RWPE1 (cell line): ENCODE results near the gene ST14.
A peak's percentile ranks its signal among the peaks of the same experiment; 100 is the strongest.
"Not testable (repeated sequence)": the region's sequence is repeated elsewhere in the genome, so short reads cannot be mapped to it uniquely, and the experiment has no call there.

Experiments used
- CTCF ChIA-PET: fragments of 350-600 bp; sonication (Branson Sonifier 250); formaldehyde crosslinking; extraction: SDS; loops from one replicate; lab custom pipeline; 2021; lab: Yijun Ruan, JAX
- POLR2A ChIA-PET: fragments of 400-600 bp; formaldehyde crosslinking; extraction: SDS; loops from one replicate; lab custom pipeline; 2020; ENCODE audit warnings: antibody characterized with exemption; ENCODE audit not compliant: low non-redundant PET; lab: Yijun Ruan, JAX
- DNase-seq: peaks from one replicate; pipeline ENCODE4 v3.0.0; 2012; ENCODE audit warnings: low spot score
- H3K27ac ChIP-seq: fragments of 450-650 bp; 2 replicates; pipeline ENCODE4 v1.5.1; 2017
- TF ChIP-seq, protein P1 (sequence below): fragments of 450-650 bp; conservative IDR thresholded peaks from 2 replicates; pipeline ENCODE4 v1.5.1; 2017; ENCODE audit warnings: low read depth, mild to moderate bottlenecking

ST14 gene

DNA sequence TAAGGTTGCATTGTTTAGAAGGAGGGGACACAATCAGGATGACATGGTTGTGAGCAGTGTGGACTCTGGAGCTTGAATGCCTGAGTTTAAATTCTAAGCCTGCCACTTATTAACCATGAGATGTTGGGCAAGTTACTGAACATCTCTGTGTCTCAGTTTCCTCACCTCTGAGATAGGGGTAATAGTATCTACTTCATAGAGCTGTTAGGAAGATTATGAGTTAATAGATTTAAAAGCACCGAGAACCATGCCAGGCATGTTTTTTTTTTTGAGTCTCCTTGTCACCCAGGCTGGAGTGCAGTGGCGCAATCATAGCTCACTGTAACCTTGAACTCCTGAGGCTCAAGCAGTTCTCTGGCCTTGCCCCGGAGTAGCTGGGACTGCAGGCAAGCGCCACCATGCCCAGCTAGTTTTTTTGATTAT is 33.3 kb downstream of the ST14 start:
- ChIA-PET POLR2A (no interaction called here), CTCF (no interaction called here)
- no peak for DNase-seq
- TF ChIP-seq, protein P1, sequence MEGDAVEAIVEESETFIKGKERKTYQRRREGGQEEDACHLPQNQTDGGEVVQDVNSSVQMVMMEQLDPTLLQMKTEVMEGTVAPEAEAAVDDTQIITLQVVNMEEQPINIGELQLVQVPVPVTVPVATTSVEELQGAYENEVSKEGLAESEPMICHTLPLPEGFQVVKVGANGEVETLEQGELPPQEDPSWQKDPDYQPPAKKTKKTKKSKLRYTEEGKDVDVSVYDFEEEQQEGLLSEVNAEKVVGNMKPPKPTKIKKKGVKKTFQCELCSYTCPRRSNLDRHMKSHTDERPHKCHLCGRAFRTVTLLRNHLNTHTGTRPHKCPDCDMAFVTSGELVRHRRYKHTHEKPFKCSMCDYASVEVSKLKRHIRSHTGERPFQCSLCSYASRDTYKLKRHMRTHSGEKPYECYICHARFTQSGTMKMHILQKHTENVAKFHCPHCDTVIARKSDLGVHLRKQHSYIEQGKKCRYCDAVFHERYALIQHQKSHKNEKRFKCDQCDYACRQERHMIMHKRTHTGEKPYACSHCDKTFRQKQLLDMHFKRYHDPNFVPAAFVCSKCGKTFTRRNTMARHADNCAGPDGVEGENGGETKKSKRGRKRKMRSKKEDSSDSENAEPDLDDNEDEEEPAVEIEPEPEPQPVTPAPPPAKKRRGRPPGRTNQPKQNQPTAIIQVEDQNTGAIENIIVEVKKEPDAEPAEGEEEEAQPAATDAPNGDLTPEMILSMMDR, result no peak
- no peak overlapping the region for H3K27ac ChIP-seq

DNA sequence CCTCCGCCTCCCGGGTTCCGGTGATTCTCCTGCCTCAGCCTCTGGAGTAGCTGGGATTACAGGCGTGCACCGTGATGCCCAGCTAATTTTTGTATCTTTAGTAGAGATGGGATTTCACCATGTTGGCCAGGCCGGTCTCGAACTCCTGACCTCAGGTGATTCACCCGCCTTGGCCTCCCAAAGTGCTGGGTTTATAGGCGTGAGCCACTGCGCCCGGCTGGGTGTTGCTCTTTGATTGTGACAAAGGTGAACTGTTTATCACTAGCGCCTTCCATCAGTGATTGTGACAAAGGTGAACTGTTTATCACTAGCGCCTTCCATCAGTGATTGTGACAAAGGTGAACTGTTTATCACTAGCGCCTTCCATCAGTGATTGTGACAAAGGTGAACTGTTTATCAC is 34.0 kb downstream of the ST14 start:
- POLR2A ChIA-PET, DNase-seq, H3K27ac ChIP-seq, CTCF ChIA-PET: not testable (repeated sequence)

DNA sequence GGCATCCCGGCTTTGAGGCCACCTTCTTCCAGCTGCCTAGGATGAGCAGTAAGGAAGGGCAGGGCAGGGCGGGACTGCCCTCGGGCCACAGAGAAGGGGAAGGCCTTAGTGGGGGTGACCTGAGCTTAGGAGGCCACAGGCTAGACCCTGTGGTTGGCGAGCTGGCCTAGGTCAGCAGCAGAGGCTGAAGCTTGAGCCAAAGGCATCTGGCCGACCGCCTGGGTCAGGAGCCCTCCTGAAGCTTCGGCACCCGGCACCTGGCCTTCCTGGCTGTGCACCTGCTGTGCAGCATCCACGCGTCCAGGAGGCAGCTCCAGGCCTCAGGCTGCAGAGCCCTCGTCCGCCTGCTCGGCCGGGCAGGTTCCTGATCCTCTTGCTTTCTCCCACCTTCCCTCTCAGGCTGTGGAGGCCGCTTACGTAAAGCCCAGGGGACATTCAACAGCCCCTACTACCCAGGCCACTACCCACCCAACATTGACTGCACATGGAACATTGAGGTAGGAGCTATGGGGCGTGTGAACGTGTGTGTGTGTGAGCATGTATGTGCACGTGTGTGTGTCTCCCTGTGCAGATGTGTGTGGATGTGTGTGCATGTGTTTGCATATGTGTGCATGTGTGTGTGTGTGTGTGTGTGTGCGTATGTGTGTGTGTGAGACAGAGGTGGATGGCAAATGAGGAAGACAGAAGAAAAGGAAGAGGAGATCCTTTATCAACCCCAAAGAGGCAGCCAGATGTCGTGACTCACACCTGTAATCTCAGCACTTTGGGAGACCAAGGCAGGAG is 34.9 kb downstream of the ST14 start:
- TF ChIP-seq, protein P1, result no peak
- ChIA-PET POLR2A (no interaction called here), CTCF (interaction anchor here (0.7 kb wide), 2 partner anchors 8 to 271 kb away, joined by 3 to 4 read pairs; no protein-coding TSS in a partner anchor)
- H3K27ac ChIP-seq, result no peak overlapping the region
- no peak for DNase-seq

DNA sequence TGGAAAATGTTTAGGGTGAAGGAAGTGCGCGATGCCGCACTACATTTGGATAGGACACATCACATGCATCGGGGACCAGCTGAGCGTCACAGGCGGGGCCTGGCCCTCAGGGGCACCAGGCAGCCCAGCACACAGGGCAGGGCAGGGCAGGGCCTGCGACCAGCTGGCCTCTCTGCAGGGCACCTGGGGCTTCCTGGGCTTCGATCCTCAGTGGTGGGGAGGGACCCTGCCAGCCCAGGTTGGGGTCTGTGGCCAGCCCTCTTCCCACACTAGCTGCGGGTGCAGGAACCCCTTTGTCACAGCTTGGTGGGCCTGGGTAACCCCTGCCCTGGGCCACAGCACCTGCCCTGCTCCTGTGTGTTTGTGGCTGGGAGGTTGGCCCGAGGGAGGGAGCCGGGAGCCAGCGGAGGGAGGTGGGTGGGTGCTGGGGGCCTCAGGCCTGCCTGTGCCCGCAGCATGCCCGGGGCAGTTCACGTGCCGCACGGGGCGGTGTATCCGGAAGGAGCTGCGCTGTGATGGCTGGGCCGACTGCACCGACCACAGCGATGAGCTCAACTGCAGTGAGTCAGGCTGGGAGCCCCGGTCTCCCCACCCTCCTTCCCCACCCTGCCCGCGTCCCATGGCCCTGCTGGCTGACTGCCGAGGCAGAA is 37.9 kb downstream of the ST14 start:
- DNase-seq, result peak; percentile 91
- POLR2A ChIA-PET, result no interaction called here
- TF ChIP-seq, protein P1, result no peak
- CTCF ChIA-PET, result interaction anchor here (0.6 to 1.2 kb wide), 5 partner anchors 15 to 463 kb away, joined by 3 to 7 read pairs (median 4); no protein-coding TSS in a partner anchor
- peak overlapping the region; percentile 62 for H3K27ac ChIP-seq

DNA sequence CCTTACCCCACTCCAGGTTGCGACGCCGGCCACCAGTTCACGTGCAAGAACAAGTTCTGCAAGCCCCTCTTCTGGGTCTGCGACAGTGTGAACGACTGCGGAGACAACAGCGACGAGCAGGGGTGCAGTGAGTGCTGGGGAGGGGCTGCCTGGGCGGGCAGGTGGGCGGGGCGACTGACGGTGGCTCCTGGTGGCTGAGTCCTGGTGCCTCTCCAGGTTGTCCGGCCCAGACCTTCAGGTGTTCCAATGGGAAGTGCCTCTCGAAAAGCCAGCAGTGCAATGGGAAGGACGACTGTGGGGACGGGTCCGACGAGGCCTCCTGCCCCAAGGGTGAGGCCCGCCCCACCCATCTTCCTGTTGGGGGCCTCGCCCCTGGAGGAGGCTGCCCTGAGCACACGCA is 38.7 kb downstream of the ST14 start:
- TF ChIP-seq, protein P1, result no peak
- ChIA-PET POLR2A (no interaction called here), CTCF (interaction anchor here (1.5 kb wide), 1 partner anchor 15 kb away, joined by 4 read pairs; no protein-coding TSS in a partner anchor)
- no peak for DNase-seq
- H3K27ac ChIP-seq, result peak overlapping the region; percentile 62

DNA sequence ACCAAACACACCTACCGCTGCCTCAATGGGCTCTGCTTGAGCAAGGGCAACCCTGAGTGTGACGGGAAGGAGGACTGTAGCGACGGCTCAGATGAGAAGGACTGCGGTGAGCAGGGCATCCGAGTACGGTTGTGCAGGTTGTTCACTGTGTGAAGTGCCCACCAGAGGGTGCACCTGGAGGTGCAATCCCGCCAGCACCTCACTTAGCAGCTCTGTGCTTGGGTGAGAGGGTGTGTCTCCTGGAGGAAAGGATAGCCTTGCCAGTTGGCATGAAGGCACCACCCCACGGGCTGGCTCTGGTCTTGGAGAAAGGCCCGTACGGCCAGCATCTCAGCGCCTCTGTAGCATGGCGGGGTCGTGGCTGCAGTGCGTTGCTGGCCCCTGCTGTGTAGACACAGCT is 39.4 kb downstream of the ST14 start:
- TF ChIP-seq, protein P1, result no peak

More for the DNA sequence above, 39.4 kb downstream of the ST14 start:
- ChIA-PET CTCF (interaction anchor here (1.5 kb wide), 1 partner anchor 14 kb away, joined by 4 read pairs; no protein-coding TSS in a partner anchor), POLR2A (no interaction called here)
- H3K27ac ChIP-seq, result no peak overlapping the region
- no peak for DNase-seq
